WERI-Rb-1 (cell line): Measurements from ENCODE around the gene TLR1.
"Not testable (repeated sequence)": the region's sequence is repeated elsewhere in the genome, so short reads cannot be mapped to it uniquely, and the experiment has no call there.

Source experiments
- DNase-seq: peaks from one replicate; pipeline ENCODE4 v3.0.0-alpha.2; 2020
- H3K27ac ChIP-seq: fragments of 250-450 bp; sonication (Bioruptor Pico); 2 replicates; pipeline ENCODE4 v1.5.1; 2020; ENCODE audit warnings: mild to moderate bottlenecking, moderate library complexity
- H3K27me3 ChIP-seq: fragments of 250-450 bp; sonication (Bioruptor Pico); 2 replicates; pipeline ENCODE4 v1.5.1; 2021; ENCODE audit warnings: mild to moderate bottlenecking, low read depth, moderate library complexity; ENCODE audit not compliant: insufficient read depth, severe bottlenecking
- H3K36me3 ChIP-seq: fragments of 250-450 bp; sonication (Bioruptor Pico); 2 replicates; pipeline ENCODE4 v1.5.1; 2020; ENCODE audit warnings: mild to moderate bottlenecking, moderate library complexity
- H3K4me3 ChIP-seq: 2 replicates; pipeline ENCODE4 v1.5.1; 2011; ENCODE audit warnings: low read depth, mild to moderate bottlenecking, control low read depth, low read length
- H3K9me3 ChIP-seq: fragments of 250-450 bp; sonication (Bioruptor Pico); 2 replicates; pipeline ENCODE4 v1.5.1; 2021; ENCODE audit warnings: mild to moderate bottlenecking, moderate library complexity; ENCODE audit not compliant: severe bottlenecking
- TF ChIP-seq, protein P1 (sequence below): IDR thresholded peaks from 2 replicates; pipeline ENCODE4 v1.5.1; 2011; ENCODE audit warnings: low read depth, mild to moderate bottlenecking, control low read depth, inconsistent platforms, low read length

The TLR1 gene

DNA sequence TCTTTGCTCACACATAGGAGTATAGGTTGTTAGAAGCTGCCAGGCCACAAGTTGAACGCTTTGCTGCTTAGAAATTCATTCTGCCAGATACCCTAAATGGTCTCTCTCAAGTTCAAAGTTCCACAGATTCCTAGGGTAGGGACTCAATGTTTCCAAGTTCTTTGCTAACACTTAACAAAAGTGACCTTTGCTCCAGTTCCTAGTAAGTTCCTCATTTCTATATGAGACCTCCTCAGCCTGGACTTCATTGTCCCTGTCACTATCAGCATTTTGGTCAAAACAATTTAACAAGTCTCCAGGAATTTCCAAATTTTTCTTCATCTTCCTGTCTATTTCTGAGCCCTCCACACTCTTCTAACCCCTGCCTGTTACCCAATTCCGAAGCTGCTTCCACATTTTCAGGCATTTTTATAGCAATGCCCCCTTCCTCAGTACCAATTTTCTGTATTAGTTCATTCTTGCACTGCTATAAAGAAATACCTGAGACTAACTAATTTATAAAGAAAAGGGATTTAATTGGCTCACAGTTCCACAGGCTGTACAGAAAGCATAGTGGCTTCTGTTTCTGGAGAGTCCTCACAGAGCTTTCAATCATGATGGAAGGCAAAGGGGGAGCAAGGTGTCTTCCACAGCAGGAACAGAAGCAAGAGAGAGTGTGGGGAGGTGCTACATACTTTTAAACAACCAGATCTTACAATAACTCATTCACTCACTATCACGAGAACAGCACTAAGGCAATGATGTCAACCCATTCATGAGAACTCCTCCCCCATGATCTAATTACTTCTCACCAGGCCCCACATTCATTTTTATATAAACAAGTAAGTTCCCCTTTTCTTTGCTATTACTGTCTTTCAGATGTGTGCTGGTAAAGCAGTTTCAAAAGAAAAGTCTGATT, 11.5 kb upstream of the TLR1 start:
- Histone ChIP-seq H3K4me3 (no peak overlapping the region), H3K36me3 (no peaks in the 10 kb centered on the region), H3K9me3 (peaks cover 3% of the 10 kb centered on the region), H3K27ac (no peak overlapping the region), H3K27me3 (no peaks in the 10 kb centered on the region)
- DNase-seq: no peak
- TF ChIP-seq, protein P1, sequence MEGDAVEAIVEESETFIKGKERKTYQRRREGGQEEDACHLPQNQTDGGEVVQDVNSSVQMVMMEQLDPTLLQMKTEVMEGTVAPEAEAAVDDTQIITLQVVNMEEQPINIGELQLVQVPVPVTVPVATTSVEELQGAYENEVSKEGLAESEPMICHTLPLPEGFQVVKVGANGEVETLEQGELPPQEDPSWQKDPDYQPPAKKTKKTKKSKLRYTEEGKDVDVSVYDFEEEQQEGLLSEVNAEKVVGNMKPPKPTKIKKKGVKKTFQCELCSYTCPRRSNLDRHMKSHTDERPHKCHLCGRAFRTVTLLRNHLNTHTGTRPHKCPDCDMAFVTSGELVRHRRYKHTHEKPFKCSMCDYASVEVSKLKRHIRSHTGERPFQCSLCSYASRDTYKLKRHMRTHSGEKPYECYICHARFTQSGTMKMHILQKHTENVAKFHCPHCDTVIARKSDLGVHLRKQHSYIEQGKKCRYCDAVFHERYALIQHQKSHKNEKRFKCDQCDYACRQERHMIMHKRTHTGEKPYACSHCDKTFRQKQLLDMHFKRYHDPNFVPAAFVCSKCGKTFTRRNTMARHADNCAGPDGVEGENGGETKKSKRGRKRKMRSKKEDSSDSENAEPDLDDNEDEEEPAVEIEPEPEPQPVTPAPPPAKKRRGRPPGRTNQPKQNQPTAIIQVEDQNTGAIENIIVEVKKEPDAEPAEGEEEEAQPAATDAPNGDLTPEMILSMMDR: no peak

DNA sequence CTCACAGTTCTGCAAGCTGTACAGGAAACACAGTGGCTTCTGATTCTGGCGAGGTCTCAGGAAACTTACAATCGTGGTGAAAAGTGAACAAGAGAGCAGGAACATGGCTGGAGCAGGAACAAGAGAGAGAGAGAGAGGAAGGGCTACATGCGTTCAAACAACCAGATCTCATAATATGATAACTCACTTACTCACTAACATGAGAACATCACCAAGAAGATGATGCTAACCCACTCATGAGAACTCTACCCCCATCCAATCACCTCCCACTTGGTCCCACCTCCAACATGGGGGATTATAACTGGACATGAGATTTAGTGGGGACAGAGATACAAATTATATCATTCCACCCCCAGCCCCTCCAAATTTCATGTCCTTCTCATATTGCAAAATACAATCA, 9.8 kb upstream of the TLR1 start:
- Histone ChIP-seq H3K27me3 (no peaks in the 10 kb centered on the region), H3K4me3 (no peak overlapping the region), H3K9me3 (peaks cover 3% of the 10 kb centered on the region), H3K27ac (no peak overlapping the region), H3K36me3 (no peaks in the 10 kb centered on the region)
- DNase-seq: no peak
- TF ChIP-seq, protein P1: no peak

DNA sequence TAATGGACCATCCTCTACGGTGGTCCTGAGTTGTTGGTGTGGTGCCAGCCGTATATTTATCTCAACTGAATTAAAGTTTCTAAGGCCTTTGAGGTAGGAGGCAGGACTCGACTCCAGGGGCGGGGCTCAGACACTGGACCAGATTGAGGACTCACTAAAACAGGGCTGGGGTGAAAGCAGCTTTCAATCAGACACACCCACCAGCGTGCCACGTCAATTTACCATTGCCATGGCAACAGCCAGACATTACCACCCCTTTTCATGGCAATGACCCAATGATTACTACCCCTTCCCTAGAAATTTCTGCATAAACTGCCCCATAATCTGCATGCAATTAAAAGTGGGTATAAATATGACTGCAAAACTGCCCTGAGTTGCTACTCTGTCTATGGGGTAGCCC, 6.7 kb upstream of the TLR1 start:
- H3K36me3 ChIP-seq: no peaks in the 10 kb centered on the region
- TF ChIP-seq, protein P1: no peak

DNA sequence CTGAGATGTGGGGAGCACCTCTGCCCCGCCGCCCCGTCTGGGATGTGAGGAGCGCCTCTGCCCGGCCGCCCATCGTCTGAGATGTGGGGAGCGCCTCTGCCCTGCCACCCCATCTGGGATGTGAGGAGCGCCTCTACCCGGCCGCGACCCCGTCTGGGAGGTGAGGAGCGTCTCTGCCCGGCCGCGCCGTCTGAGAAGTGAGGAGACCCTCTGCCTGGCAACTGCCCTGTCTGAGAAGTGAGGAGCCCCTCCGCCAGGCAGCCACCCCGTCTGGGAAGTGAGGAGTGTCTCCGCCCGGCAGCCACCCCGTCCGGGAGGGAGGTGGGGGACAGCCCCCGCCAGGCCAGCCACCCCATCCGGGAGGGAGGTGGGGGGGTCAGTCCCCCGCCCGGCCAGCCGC, 2.9 kb upstream of the TLR1 start:
- H3K27ac ChIP-seq, H3K27me3 ChIP-seq, H3K9me3 ChIP-seq, DNase-seq, H3K4me3 ChIP-seq, H3K36me3 ChIP-seq: not testable (repeated sequence)

More for the DNA sequence above, 6.7 kb upstream of the TLR1 start:
- H3K27ac ChIP-seq: no peak overlapping the region
- H3K9me3 ChIP-seq: peaks cover 3% of the 10 kb centered on the region
- H3K4me3 ChIP-seq: no peak overlapping the region
- no peak for DNase-seq
- no peaks in the 10 kb centered on the region for H3K27me3 ChIP-seq

DNA sequence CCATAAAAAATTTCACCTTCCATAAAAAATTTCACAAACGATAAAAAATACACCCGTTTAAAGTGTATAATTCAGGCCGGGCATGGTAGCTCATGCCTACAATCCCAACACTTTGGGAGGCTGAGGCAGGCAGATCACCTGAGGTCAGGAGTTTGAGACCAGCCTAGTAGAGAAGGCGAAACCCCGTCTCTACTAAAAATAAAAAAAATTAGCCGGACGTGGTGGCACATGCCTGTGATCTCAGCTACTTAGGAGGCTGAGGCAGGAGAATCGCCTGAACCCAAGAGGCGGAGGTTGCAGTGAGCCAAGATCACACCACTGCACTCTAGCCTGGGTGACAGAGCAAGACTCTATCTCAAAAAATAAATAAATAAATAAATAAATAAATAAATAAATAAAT, 1.7 kb upstream of the TLR1 start:
- not testable (repeated sequence) for DNase-seq, H3K4me3 ChIP-seq, H3K27ac ChIP-seq, H3K9me3 ChIP-seq, H3K27me3 ChIP-seq, H3K36me3 ChIP-seq

DNA sequence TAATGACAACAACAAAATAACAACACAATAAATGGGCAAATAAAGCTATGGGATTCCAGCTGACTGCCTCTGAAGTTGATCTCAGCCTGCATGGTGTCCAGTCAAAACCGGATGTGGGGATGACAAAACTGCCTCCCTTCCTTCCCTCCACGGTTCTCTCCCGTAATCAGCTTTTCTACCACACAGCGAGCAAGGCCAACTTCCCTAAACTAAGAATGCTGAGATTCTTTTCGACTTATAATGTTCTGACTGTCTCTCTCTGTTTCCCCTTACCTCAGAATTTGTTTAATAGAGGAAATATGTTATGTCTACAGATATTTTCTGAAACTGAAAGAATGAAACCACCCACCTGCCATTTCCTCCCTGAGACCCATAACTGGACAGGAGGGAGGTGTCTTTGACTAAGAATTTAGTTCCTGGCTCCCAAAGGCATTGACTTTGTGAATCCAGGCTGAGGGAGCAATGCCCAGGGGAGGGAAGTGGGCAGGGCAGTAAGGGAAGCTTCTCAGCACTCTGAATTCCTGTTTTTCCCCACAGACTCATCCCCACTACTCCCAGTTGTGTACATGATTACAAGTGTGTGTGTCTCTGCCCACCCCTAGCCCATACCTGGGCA, 1.0 kb upstream of the TLR1 start:
- TF ChIP-seq, protein P1: no peak
- Histone ChIP-seq H3K27me3 (no peaks in the 10 kb centered on the region), H3K9me3 (peaks cover 5% of the 10 kb centered on the region), H3K4me3 (no peak overlapping the region), H3K36me3 (no peaks in the 10 kb centered on the region), H3K27ac (no peak overlapping the region)
- no peak for DNase-seq
